GM19099 (cell line): ENCODE data around the gene AMN1.

Experiments used
- POLR2A ChIP-seq: IDR thresholded peaks from 3 replicates; pipeline ENCODE4 v1.6.1; 2011; ENCODE audit warnings: low read depth; ENCODE audit not compliant: insufficient read length; ENCODE audit errors: extremely low read depth

Gene AMN1

GRCh38 chr12:31647086-31647491 lies 81.7 kb downstream of the AMN1 start:
- no peak for TF ChIP-seq POLR2A

DNA sequence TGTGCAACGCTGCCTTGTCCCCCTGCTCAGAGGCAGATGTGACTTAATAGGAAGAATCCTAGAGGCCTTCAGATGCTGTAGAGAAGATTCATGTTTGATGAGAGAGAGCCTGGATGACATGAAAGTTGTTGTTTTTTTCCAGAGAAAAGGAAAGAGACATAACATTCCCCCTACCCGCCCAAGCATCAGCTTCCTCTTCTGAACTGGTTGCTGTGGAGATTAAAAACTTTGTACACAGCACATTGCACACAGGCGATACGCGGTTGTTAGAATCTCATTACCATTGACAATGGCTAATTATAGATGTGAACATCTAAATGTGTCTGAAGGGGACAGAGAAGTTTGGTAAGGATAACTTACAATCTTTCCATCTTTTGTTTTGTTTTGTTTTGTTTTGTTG lies 82.9 kb downstream of the AMN1 start:
- no peak for TF ChIP-seq POLR2A

- TF ChIP-seq POLR2A: no peak
Measured at GRCh38 chr12:31644536-31644935, 84.3 kb downstream of the AMN1 start.

DNA sequence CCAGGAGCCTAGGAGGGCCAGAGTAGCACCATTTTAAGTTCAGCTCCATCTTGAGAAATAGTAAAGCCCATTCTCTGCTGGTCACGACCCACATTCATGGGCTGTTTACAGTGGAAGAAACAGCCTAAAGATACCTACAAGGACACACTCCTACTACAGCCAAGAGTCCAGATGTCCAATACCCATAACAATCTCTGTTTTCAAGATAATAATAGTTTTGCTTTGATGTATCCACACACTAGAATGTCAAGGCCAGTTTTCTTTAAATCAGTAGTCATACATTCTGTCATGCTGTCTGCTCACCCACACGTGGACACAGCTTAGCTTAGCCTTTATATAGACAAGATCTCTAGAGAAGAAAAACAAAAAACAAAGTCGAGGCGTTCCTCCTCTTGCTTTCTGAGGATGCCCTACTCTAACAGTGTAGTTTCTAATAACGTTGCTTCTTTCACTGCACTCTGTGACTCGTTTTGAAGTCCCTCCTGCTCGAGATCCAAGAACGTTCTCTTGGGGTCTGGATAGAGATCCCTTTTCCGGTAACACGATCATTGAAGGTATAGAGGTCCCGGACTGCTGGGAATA lies 87.2 kb downstream of the AMN1 start:
- TF ChIP-seq POLR2A: no peak

GRCh38 chr12:31634620-31635019 lies 94.2 kb downstream of the AMN1 start:
- TF ChIP-seq POLR2A: no peak

- no peak for TF ChIP-seq POLR2A
Measured at GRCh38 chr12:31633464-31633863, 95.4 kb downstream of the AMN1 start.

- TF ChIP-seq POLR2A: no peak
Measured at GRCh38 chr12:31631809-31632208, 97.0 kb downstream of the AMN1 start.

GRCh38 chr12:31631023-31631724 lies 97.6 kb downstream of the AMN1 start:
- TF ChIP-seq POLR2A: no peak

DNA sequence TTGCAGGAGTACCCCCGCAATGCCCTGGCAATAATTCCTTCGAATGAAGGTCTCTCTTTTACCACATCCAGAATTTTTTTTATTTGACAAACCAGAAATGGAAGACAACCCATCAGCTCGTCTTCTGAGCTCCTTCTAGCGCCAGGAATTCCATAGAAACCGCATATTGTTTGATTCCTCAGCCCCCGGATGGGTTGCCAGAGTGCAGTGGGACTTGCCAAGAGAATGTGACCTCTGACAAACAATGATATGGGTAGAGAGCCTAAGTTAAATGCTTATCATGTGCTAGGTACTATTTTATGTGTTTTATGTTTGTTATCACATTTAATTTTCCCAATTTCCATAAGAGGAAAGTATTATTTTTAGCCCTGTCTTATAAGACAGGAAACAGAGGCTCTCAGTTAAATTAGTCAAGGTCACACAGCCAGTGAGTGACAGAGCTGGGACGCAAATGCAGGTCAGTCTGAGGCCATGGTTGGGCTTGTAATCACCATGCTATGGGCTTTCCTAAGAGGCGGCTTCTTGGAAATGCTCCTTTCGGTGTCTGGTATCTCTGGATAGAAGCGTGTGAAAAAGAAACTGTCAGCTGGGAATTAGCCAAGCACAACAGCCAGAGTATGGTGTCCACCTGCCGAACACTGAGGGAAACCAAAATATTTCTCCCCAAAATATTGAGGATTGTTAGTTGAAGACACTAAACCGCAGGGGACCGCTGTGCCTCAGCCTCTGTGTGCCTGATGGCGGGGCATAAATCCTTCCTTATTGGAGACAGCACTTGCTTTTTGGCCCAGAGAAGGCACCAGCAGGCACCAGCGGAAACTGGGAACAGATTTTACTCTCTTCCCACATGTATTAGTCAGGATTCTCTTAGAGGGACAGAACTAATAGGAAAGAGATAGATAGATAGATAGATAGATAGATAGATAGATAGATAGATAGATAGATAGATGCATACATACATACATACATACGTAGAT lies 98.8 kb downstream of the AMN1 start:
- TF ChIP-seq POLR2A: no peak

GRCh38 chr12:31627456-31628054 lies 101.3 kb downstream of the AMN1 start:
- no peak for TF ChIP-seq POLR2A

DNA sequence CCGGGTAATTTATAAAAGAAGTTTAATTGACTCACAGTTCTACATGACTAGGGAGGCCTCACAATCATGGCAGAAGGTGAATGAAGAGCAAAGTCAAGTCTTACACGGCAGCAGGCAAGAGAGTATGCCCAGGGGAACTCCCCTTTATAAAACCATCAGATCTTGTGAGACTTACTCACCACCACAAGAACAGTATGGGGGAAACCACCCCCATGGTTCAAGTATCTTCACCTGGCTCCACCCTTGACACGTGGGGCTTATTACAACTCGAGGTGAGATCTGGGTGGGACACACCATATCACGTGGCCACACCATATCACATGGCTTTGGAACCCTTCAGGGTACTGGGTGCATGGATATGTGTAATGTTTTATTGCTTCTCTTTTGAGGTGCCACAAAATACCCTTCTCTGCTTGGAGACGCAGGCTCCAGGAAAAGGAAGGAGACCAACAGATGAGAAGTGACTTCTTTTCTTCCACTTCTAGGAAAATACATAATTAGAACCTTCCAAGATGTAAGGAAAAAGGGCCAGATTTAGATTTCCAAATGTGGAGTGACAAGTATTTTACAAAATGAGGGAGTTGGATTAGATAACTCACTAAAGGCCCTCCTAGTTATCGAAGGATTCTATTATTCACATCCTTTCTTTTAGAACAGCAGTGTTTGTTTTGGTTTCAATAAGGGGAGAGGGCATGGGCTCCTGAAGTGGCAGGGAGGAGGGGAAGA lies 102.4 kb downstream of the AMN1 start:
- no peak for TF ChIP-seq POLR2A

DNA sequence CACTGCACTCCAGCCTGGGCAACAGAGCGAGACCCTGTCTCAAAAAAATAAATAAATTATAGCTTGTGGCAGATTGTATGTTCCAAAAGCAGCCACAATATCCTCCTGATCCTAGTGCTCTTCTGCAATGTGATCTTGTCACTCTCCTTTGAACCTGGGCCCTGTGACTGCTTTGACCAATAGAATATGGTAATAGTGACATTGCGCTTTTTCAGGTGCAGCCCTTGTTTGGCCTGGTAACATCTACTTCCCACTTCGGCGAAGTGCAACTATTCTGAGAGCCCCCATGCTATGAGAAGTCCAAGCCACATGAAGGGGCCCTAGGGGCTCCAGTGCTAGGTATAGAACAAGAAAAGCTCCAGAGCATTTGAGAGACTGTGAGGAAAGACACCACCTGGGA lies 106.8 kb downstream of the AMN1 start:
- TF ChIP-seq POLR2A: no peak
